ENCODE results near the gene PPP1R7.

The PPP1R7 gene

GRCh38 chr2:241230435-241230834, 80.2 kb downstream of the PPP1R7 start:
- H3K36me3 ChIP-seq (ENCODE audit: control insufficient read depth, insufficient read depth, low read length), result peaks cover 73% of the 10 kb centered on the region
- TF ChIP-seq CTCF (IDR thresholded peaks at IDR 0.05; ENCODE audit: insufficient read depth, low read length, poor library complexity, severe bottlenecking), result no peak

GRCh38 chr2:241232736-241233575, 82.7 kb downstream of the PPP1R7 start:
- Histone ChIP-seq H3K4me3 (replicated peaks; ENCODE audit: low read depth, low read length) (no peak overlapping the region), H3K36me3 (ENCODE audit: control insufficient read depth, insufficient read depth, low read length) (peaks cover 73% of the 10 kb centered on the region), H3K27me3 (replicated peaks; ENCODE audit: control insufficient read depth, insufficient read depth, low read length) (no peaks in the 10 kb centered on the region)
- no peak for DNase-seq (ENCODE audit: extremely low read depth, insufficient read length)
- TF ChIP-seq CTCF (IDR thresholded peaks at IDR 0.05; ENCODE audit: insufficient read depth, low read length, poor library complexity, severe bottlenecking), result no peak

More at GRCh38 chr2:241230435-241230834, 80.2 kb downstream of the PPP1R7 start:
- DNase-seq (ENCODE audit: extremely low read depth, insufficient read length), result no peak
- Histone ChIP-seq H3K4me3 (replicated peaks; ENCODE audit: low read depth, low read length) (no peak overlapping the region), H3K27me3 (replicated peaks; ENCODE audit: control insufficient read depth, insufficient read depth, low read length) (no peaks in the 10 kb centered on the region)
